LoVo (cell line): Measurements from ENCODE around the gene BRS3.
"Not testable (repeated sequence)": the region's sequence is repeated elsewhere in the genome, so short reads cannot be mapped to it uniquely, and the experiment has no call there.

Source experiments
- DNase-seq: peaks from one replicate; pipeline ENCODE4 v3.0.0-alpha.2; 2016; ENCODE audit warnings: low spot score

The BRS3 gene

DNA sequence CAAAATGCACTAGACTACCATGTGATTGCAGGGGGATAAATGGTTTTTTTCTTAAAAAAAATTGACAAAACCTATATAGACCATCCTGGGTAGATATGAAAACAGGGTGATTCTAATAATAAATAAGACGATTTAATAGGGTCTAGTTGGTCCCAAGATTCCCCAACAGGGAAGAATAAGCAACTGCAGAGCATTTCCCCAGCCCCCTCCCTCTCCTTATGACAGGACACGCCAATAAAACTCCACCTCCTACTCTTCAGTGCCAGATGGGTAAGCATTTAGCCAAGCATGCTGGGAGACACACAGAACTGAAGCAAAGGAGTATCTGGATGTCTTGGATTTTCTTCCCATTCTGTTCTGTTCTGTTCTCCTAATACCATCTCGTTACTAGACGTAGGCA is at the start of gene BRS3:
Gene BRS3, plus strand, starts transcription at position 301 of the 400 bp plus-strand sequence. CDS start 168 bp downstream, outside the sequence.
- no peak for DNase-seq

- no peak for DNase-seq
Observed at GRCh38 chrX:136438192-136438591, 49.6 kb upstream of the BRS3 start.

DNA sequence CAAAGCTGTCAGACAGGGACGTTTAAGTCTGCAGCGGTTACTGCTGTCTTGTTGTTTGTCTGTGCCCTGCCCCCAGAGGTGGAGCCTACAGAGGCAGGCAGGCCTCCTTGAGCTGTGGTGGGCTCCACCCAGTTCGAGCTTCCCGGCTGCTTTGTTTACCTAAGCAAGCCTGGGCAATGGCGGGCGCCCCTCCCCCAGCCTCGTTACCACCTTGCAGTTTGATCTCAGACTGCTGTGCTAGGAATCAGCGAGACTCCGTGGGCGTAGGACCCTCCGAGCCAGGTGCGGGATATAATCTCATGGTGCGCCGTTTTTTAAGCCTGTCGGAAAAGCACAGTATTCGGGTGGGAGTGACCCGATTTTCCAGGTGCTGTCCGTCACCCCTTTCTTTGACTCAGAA is 42.1 kb upstream of the BRS3 start:
- DNase-seq = not testable (repeated sequence)

- no peak for DNase-seq
Observed at GRCh38 chrX:136446208-136446607, 41.5 kb upstream of the BRS3 start.

- no peak for DNase-seq
Observed at GRCh38 chrX:136447308-136447707, 40.4 kb upstream of the BRS3 start.

GRCh38 chrX:136447968-136448367 is 39.8 kb upstream of the BRS3 start:
- no peak for DNase-seq

- no peak for DNase-seq
Observed at GRCh38 chrX:136450050-136450830, 37.5 kb upstream of the BRS3 start.

GRCh38 chrX:136452614-136453013 is 35.1 kb upstream of the BRS3 start:
- no peak for DNase-seq

GRCh38 chrX:136453114-136453513 is 34.6 kb upstream of the BRS3 start:
- no peak for DNase-seq

- no peak for DNase-seq
Observed at GRCh38 chrX:136453771-136454170, 34.0 kb upstream of the BRS3 start.

- DNase-seq = no peak
Observed at GRCh38 chrX:136456133-136456532, 31.6 kb upstream of the BRS3 start.

GRCh38 chrX:136457303-136457917 is 30.3 kb upstream of the BRS3 start:
- no peak for DNase-seq

- no peak for DNase-seq
Observed at GRCh38 chrX:136464589-136464988, 23.2 kb upstream of the BRS3 start.

- DNase-seq = no peak
Observed at GRCh38 chrX:136467303-136467702, 20.4 kb upstream of the BRS3 start.

- peak; percentile 31 for DNase-seq
Observed at GRCh38 chrX:136468391-136469103, 19.2 kb upstream of the BRS3 start.

GRCh38 chrX:136473663-136474062 is 14.1 kb upstream of the BRS3 start:
- DNase-seq = no peak

DNA sequence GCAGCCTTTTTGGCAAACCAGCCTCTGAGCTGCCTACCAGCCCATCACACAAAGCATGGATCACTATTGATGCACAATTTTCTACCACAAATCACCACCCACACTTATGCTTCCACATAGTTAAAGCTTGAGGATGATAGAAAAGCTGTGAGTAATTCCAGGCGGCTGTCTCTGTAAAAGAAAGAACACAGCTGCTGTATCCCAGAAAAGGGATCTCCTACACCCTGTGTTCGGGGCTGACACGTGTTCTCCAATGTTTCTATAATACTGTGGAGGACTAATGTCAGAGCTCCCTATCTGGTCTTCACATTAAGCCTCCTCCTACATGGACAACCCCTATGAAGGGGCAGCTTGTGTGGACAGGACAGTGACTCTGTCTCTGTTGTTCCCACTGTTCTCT is 12.5 kb upstream of the BRS3 start:
- DNase-seq = no peak

DNA sequence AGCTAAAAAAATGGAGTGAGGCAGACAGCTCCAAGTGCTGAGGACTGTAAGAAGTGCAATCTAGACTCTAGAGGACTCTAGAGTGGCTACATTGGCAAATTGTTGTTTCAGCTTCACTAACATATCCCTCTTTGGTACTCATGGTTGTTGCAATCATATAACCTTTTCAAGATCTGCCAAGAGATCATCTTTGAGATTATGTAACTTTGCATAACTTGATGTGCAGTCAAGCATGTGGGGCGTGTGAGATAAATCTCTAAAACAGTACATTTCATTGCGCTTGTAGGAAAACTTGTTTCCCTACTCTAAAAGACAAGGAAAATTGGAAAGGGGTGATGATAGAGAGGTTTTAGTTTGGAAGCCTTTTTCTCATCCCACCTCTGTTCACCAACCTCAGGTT is 11.2 kb upstream of the BRS3 start:
- DNase-seq = no peak

DNA sequence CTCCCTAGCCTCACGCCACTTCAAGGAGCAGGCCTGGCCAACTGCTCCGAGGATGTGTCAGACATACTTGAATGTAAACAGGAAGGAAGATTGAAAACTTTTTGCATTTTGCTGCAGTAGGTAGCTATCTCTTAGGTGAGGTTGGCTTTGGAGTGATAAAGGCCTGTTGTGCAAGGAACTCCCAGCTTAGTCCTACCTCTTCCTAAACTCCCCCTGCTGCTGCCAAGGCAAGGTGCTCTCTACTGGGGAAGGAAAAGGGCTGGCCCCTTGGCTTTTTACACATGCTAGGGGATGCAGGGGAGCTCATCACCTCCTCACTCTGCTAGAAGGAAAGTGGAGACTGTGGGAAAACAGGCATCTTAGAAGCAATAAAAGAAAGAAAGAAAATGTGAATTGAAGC is 10.7 kb upstream of the BRS3 start:
- no peak for DNase-seq

- no peak for DNase-seq
Observed at GRCh38 chrX:136480383-136480782, 7.4 kb upstream of the BRS3 start.

DNA sequence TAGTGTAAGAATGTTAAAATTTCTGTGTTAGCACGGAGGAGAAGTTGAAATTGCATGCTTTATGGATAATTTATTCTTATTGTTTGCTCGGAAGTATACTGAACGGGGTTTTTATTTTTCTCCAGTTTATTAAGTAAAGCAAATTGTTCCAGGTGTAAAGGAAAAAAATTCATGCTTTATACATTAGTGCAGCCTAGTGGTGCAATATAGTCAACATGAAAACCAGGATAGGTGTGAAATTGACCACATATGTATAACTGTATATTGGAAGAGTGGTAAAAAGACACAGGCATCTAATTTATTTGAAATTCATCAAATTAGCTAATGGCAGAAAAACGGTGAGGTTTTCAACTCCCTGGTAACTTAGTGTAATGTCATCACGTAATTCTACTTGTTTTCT is 959 bp downstream of the BRS3 start:
- no peak for DNase-seq

DNA sequence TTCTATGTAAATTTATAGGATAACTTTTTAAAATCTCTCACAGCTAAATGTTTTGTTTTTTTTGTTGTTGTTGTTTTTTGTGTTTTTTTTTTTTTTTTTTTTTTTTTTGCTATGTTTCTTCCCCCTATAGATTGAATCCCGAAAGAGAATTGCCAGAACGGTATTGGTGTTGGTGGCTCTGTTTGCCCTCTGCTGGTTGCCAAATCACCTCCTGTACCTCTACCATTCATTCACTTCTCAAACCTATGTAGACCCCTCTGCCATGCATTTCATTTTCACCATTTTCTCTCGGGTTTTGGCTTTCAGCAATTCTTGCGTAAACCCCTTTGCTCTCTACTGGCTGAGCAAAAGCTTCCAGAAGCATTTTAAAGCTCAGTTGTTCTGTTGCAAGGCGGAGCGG is 4.1 kb downstream of the BRS3 start:
- no peak for DNase-seq

- DNase-seq = no peak
Observed at GRCh38 chrX:136493011-136493410, 5.3 kb downstream of the BRS3 start.
